Psoas muscle (tissue), 8 donors: ENCODE data around the gene BRWD1. TPM values are rescaled to one million over a fixed set of nuclear protein-coding genes. Genes with fewer than 3 reads are reported as not detected.

Experiments
- ATAC-seq, 4 donors: fragments of 200-7000 bp; cut with Tn5 transposase; one replicate each; pipeline ENCODE4 v1.9.1; 2020; ENCODE audit warnings: moderate library complexity in 3 of 4, mild to moderate bottlenecking in 2 of 4
- DNase-seq, 2 donors: peaks; one replicate each; pipeline ENCODE4 v3.0.0-alpha.2; 2020
- H3K27ac ChIP-seq: fragments of 200-600 bp; one replicate; pipeline ENCODE4 v1.8.0; 2022
- H3K27me3 ChIP-seq, 3 donors: fragments of 200-600 bp in 1 of 3; one replicate each; pipeline versions ENCODE4 v1.6.1 to v1.8.0; 2013 to 2022; ENCODE audit warnings: low read length in 2 of 3, mild to moderate bottlenecking in 2 of 3, moderate library complexity in 1 of 3; ENCODE audit not compliant: insufficient read depth in 3 of 3
- H3K36me3 ChIP-seq, 2 donors: fragments of 200-600 bp in 1 of 2; one replicate each; pipeline versions ENCODE4 v1.6.1 to v1.8.0; 2013 to 2022; ENCODE audit warnings: low read depth in 1 of 2, mild to moderate bottlenecking in 1 of 2, moderate library complexity in 1 of 2; ENCODE audit not compliant: insufficient read depth in 1 of 2
- H3K4me1 ChIP-seq: fragments of 200-600 bp; one replicate; pipeline ENCODE4 v1.8.0; 2022
- H3K4me3 ChIP-seq: fragments of 200-600 bp; one replicate; pipeline ENCODE4 v1.8.0; 2022; ENCODE audit warnings: mild to moderate bottlenecking
- H3K9me3 ChIP-seq: fragments of 200-600 bp; one replicate; pipeline ENCODE4 v1.8.0; 2022
- WGBS, 3 donors: extraction: QIAGEN DNeasy Blood & Tissue Kit; methylation state at CpG; one replicate each; pipeline versions ENCODE4 v1.1.6 to v1.1.7; 2013; 5-methylcytosine and 5-hydroxymethylcytosine counted together
- intact Hi-C, 2 donors: fragments of 100-400 bp; cut with DNase I; formaldehyde crosslinking; loops; one replicate each; pipeline versions ENCODE4 v1.11.0 to v1.14.2; 2022
- polyA plus RNA-seq, 3 donors: library from polyadenylated mRNA; stranded (reverse); fragments of 200-250 nt; gene quantifications; one replicate each; pipeline ENCODE4 v1.2.3, GENCODE V29; 2013
- total RNA-seq, 4 donors: library from RNA; stranded (reverse); fragmentation: NEBNext Ultra II Directional in 2 of 4; extraction: Animal tissue kit (Norgen Biotek cat#: 25700) in 2 of 4; gene quantifications; one replicate each; pipeline versions ENCODE4 v1.2.1 to v1.2.4, GENCODE V29; 2021 to 2023
- TF ChIP-seq, protein P1 (sequence below): fragments of 200-600 bp; IDR thresholded peaks from one replicate; pipeline ENCODE4 v1.8.0; 2022; ENCODE audit warnings: antibody characterized with exemption
- donor health status: healthy with polysubstance abuse.
- donor health status: DM: no; HTN: no; CAD: no; lungs with moderate emphysema.
- donor health status: Bipolar disorder and iron deficiency.
- donor health status: healthy.
- donor health status: DM: yes; HTN: yes; CAD: no.
- donor health status: DM: no; HTN: no; CAD: no.
- donor health status: DM: no; HTN: no; CAD: no.
- donor health status: DM: yes; HTN: yes; CAD: no.

BRWD1 gene
- total and polyA plus RNA-seq, 7 donors, result 12.6 to 33.0 (median 30.2) TPM

DNA sequence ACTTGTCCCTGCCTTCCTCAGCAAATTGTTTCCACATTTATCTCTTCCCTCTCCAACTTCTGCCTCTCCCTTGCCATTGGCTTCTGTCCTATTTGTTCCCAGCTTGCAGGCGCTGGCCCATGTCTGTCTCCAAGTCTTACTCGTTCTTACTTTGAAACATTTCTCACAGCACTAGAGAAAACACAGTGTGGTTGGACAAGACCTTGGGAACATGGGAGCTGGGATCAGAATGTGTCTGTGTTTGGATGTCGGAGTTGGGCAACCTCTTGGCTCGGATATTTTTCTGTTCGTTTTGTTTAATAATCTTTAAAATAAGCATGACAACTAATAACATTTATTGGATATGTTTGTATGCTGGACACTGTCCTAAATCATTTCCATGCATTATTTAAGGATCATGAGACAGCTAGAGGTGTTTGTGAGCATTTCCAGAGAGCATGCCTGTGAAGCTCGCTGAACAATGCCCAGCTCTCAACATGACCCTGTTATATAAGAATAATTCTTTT, 5.9 kb upstream of the BRWD1 start:
- peak; percentile 12 to 55 (median 42) for ATAC-seq
- WGBS, 3 donors, result 27 to 40% (median 37%) methylated on average over 6 of the region's 6 CpGs

GRCh38 chr21:39318091-39318959, 4.9 kb upstream of the BRWD1 start:
- Histone ChIP-seq H3K36me3 (no peaks in the 10 kb centered on the region), H3K27me3 (no peaks in the 10 kb centered on the region), H3K4me1 (peaks cover 16% of the 10 kb centered on the region), H3K4me3 (no peak overlapping the region), H3K27ac (no peak overlapping the region), H3K9me3 (no peaks in the 10 kb centered on the region)
- TF ChIP-seq, protein P1, sequence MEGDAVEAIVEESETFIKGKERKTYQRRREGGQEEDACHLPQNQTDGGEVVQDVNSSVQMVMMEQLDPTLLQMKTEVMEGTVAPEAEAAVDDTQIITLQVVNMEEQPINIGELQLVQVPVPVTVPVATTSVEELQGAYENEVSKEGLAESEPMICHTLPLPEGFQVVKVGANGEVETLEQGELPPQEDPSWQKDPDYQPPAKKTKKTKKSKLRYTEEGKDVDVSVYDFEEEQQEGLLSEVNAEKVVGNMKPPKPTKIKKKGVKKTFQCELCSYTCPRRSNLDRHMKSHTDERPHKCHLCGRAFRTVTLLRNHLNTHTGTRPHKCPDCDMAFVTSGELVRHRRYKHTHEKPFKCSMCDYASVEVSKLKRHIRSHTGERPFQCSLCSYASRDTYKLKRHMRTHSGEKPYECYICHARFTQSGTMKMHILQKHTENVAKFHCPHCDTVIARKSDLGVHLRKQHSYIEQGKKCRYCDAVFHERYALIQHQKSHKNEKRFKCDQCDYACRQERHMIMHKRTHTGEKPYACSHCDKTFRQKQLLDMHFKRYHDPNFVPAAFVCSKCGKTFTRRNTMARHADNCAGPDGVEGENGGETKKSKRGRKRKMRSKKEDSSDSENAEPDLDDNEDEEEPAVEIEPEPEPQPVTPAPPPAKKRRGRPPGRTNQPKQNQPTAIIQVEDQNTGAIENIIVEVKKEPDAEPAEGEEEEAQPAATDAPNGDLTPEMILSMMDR, result no peak
- WGBS, 3 donors, result 77 to 93% (median 83%) methylated on average over 8 of the region's 8 CpGs
- no peak for DNase-seq
- intact Hi-C loops, result loop anchor here (5.0 to 10.0 kb wide), 2 partner anchors 69 to 126 kb away; partner anchors contain the start of gene LCA5L (in 1 of the 2)
- no peak for ATAC-seq

More for the DNA sequence above, 5.9 kb upstream of the BRWD1 start:
- Histone ChIP-seq H3K27me3 (no peaks in the 10 kb centered on the region), H3K27ac (peak overlapping the region; percentile 55), H3K4me1 (peaks cover 16% of the 10 kb centered on the region), H3K4me3 (no peak overlapping the region), H3K36me3 (no peaks in the 10 kb centered on the region), H3K9me3 (no peaks in the 10 kb centered on the region)
- intact Hi-C loops, result loop anchor here (5.0 to 10.0 kb wide), 2 partner anchors 68 to 125 kb away; partner anchors contain the start of gene LCA5L (in 1 of the 2)
- DNase-seq, result peak; percentile 21 to 65
- TF ChIP-seq, protein P1, result no peak

DNA sequence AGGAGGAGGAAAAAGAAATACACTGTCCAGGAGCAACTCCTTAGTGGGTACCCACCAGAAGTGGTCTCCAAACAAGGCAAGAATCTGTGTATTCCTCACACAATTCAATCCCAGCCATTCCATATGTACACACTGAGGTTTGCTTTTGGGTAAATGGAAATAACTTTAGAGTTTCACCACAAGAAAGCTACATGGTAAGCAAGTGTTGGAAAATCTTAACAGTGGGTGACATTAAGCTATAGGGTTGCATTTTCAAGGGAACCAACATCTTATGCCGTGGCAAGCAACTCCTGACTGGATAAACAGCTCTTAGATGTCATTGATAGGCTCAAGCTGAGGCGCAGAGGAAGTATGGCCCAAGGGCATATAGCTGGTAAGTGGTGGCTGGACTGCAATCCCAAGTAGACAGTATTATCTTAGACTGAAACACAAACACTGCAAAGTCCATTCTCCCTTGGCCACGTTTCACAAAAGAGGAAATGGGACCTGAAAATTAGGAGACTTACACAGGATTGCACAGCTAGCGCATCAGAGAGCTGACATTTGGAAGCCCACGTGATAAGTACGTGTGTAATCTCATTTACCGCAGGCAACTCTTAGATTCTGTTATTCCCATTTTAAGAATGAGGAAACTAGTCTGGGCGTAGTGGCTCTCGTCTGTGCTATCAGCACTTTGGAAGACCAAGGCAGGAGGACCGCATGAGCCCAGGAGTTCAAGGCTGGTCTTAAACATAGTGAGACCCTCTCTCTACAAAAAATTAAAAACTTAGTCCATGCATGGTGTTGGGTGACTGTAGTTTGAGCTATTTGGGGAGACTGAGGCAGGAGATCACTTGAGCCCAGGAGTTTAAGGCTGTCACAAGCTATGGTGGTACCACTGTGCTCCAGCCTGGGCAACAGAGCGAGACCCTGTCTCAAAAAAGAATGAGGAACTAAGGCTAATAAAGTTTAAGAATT, 4.0 kb upstream of the BRWD1 start:
- WGBS, 3 donors, result 69 to 81% (median 80%) methylated on average over 11 of the region's 11 CpGs
- intact Hi-C loops, result loop anchor here (5.0 to 10.0 kb wide), 2 partner anchors 70 to 127 kb away; partner anchors contain the start of gene LCA5L (in 1 of the 2)
- no peak for DNase-seq
- TF ChIP-seq, protein P1, result no peak
- H3K4me3 ChIP-seq, result no peak overlapping the region
- no peaks in the 10 kb centered on the region for H3K27me3 ChIP-seq
- peaks cover 16% of the 10 kb centered on the region for H3K4me1 ChIP-seq
- H3K27ac ChIP-seq, result no peak overlapping the region
- H3K36me3 ChIP-seq, result no peaks in the 10 kb centered on the region
- H3K9me3 ChIP-seq, result no peaks in the 10 kb centered on the region
- no peak for ATAC-seq

DNA sequence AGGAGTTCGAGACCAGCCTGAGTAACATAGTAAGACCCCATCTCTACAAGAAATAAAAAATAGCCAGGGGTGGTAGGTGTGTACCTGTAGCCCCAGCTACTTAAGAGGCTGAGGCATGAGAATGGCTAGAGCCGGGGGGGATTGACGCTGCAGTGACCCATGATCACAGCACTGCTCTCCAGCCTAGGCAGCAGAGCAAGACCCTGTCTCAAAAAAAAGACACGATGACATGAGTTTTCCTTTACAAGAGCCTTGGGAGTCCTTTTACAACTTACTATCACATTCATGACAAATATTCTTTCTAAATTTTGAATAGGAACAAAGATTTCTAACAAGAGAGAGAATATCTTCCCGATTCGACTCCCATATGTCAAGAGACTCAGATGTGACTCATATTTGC, 3.3 kb upstream of the BRWD1 start:
- TF ChIP-seq, protein P1, result no peak
- no peak for DNase-seq
- Histone ChIP-seq H3K4me3 (no peak overlapping the region), H3K36me3 (peaks cover 0 to 1% of the 10 kb centered on the region in 2 donors), H3K9me3 (no peaks in the 10 kb centered on the region), H3K27ac (no peak overlapping the region), H3K27me3 (no peaks in the 10 kb centered on the region), H3K4me1 (peaks cover 20% of the 10 kb centered on the region)
- 90 to 94% (median 92%) methylated on average over 6 of the region's 6 CpGs for WGBS, 3 donors
- ATAC-seq, result no peak
- intact Hi-C loops, result loop anchor here (5.0 to 10.0 kb wide), 2 partner anchors 71 to 128 kb away; partner anchors contain the start of gene LCA5L (in 1 of the 2)
